ENCODE results near the gene CCND1.
"Not testable (repeated sequence)": the region's sequence is repeated elsewhere in the genome, so short reads cannot be mapped to it uniquely, and the experiment has no call there.

CCND1 gene

DNA sequence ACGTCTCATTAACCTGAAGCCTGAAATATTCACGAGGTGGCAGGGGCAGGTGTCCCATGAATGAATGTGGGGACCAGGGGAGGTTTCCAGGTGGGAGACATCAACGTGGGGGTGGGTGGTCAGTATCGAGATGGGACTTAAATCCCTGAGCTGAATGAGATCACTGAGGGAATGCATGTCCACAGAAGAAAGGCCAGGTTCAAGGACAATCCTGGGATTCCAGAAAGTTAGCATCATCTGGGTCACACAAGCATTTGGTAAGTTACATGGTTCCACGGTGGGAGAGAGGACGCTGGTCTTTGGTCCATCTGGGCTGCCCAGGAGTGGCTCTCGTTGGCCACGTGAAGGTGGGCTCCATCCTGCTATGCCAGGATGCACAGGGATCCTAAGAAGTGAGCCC is 22.7 kb upstream of the CCND1 start:
- DNase-seq (ENCODE audit: low spot score) = no peak

DNA sequence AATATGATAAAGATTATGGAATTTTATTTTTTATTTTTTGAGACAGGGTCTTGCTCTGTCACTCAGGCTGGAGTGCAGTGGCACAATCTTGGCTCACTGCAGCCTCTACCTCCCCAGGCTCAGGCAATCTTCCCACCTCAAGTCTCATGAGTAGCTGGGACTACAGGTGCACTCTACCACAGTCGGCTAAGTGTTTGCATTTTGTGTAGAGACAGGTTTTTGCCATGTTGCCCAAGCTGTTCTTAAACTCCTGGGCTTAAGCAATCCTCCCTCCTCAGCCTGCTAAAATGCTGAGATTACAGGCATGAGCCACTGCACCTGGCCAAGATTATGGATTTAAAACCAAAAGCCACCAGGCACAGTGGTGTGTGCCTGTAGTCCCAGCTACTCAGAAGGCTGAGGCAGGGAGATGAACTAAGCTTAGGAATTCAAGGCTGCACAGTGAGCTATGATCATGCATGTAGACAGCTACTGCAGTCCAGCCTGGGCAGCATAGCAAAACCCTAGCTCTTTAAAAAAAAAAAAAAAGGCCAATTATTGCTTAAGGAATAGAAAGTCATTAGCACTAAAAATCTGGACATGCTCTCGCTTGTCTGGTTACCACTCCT is 20.2 kb upstream of the CCND1 start:
- no peak for DNase-seq (ENCODE audit: low spot score)

DNA sequence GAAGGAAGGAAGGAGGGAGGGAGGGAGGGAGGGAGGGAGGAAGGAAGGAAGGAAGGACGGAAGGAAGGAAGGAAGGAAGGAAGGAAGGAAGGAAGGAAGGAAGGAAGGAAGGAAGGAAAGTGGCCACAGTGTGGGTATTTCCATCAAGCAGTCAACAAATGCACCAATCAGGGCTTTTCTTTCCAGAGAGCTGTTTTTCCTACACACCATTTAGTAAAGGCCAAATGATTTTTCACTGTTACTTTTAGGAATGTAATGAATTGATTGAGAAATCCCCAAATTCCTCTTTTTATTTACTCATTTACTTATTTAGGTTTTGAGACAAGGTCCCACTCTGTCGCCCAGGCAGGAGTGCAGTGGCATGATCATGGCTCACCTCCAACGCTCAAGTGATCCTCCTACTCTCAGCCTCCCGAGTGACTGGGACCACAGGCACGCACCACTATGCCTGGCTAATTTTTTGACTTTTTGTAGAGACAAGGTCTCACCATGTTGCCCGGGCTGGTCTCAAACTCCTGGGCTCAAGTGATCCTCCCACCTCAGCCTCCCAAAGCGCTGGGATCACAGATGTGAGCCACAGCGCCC is 18.8 kb upstream of the CCND1 start:
- DNase-seq (ENCODE audit: low spot score) = not testable (repeated sequence)

DNA sequence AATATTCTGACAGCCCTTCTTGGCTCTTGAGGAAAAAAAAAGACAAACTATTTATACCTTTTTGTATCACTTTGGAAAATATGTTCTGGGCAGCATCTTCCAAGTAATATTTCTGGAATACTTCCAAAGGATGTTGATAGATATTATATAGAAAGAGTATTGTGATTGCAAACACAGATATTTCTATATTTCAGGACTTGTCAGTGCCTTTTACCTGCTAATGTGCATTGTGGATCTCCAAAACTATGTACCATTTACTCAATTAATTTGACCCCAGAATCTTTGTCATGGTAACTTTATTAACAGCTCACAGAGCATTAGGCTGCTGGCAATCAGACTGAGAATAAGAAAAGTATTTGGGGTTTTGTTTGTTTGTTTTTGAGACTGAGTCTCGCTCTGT is 16.7 kb upstream of the CCND1 start:
- no peak for DNase-seq (ENCODE audit: low spot score)

DNA sequence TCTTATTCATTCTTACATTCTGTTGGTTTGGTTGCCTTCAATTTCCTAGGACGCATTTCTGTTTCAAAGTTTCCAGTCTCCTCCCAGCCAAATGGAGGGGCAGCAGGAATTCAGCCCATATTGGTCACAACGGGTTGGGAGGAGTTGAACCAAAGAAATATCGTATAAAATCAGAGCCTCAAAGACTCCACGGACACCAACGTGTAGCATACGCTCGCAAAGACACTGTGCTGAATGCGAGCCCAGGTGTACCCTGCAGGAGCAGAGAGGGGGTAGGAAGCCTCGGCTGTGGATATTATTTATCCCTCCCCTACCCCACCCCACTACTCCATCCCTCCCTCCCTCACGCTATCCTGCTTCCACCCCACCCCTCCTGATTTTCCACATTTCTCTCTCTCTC is 15.5 kb upstream of the CCND1 start:
- DNase-seq (ENCODE audit: low spot score) = no peak

DNA sequence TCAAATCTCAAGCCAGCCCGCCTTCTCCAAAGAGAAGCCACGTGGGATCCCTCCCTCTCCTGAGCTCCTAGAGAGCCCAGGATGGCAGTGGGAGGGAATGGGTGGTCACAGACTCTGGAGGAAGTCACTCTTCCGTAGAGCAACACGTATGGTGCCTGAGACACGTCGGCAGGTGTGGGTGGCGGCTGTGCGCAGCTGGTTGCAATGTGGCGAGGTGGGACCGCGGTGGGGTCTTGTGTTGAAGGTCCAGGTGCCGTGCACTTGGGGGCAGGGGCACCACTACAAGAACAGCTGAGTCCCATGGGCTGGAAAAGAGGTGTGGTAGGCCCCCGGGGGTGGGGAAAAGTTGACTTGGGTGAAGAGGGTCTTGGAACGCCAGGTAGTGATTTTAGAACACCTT is 13.4 kb upstream of the CCND1 start:
- DNase-seq (ENCODE audit: low spot score) = no peak

DNA sequence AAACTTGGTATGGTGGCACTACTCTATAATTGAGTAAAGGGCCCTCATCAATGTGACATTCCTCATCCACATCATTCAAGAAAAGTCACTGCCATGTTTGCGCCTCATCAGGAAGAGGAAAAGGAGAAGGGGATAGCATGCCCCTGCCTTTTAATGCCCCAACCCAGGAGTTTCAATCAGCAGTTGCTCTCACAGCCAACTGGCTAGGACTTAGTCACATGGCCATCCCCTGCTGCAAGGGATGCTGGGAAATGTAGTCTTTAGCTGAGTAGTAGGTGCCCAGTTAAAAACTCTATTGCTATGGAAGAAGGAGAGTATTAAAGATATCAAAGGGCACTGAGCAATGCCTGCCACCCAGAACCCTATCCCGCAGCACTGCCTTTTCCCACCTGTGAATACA is 10.9 kb upstream of the CCND1 start:
- peak; percentile 36 for DNase-seq (ENCODE audit: low spot score)

DNA sequence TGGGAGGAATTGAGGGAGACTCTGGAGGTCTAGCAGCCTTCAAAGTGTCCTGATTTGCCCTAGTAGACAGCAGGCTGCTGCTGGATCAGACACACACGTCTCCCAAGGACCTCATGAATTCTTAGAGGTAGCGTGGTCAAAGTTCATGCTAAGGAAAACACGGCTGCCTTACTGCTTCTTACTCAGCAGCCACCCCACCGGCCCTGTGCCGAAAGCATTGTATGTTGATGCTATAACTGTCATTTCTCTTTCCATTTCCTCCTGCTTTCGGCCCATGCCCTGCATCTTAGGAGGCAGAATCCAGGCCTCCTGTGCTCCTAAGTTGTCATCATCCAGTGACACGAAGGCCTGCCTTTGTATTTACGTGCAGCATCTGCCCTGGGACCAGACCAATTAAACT is 10.5 kb upstream of the CCND1 start:
- DNase-seq (ENCODE audit: low spot score) = no peak

DNA sequence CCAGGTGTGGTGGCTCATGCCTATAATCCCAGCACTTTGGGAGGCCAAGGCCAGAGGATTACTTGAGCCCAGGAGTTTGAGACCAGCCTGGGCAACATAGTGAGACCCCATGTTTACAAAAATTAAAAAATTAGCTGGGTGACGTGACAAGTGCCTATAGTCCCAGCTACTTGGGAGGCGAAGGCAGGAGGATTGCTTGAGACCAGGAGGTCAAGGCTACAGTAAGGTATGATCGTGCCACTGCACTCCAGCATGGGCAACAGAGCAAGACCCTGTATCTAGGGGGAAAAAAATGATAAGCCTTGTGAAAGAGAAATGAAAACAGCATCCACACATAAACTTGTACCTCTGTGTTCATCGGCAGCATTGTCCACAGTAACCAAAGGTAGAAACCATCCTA is 8.1 kb upstream of the CCND1 start:
- DNase-seq (ENCODE audit: low spot score) = no peak

DNA sequence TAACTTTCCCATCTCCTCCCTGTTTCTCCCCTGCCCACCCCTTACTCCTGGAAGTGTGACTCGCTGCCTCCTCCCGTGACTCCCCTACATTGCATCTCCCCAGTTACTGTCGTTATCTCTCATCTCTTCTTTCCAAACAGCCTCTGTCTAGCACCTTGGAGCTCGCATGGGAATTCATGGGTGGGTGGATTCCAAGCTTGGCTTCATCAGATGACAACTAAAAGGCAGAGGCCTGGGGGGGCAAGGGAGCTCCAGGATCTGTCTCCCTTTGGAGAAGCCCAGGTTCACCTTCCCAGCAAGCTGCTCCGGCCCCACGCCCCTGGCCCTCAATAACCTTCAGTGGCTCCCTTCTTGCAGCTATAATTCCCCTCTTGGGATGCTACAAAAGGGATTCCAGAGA is 6.9 kb upstream of the CCND1 start:
- no peak for DNase-seq (ENCODE audit: low spot score)

DNA sequence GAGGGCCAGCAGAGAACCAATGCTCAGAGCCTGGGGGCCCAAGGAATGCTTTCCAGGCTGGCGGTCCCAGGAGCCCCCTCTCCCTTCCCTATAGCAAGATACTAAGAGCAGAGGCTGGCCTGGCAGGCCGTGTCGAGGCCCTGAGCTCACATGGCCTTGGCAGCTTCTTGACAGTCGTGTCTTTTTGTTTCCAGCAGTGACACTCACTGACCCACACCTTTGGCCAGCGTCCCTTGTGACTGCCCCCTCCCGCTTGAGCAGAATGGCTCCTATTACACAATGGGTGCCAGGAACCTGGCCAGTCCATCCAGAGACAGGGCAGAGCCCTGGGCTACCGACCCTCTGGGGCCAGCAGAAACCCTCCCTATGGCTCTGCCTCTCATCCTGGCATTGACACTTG is 6.4 kb upstream of the CCND1 start:
- no peak for DNase-seq (ENCODE audit: low spot score)

DNA sequence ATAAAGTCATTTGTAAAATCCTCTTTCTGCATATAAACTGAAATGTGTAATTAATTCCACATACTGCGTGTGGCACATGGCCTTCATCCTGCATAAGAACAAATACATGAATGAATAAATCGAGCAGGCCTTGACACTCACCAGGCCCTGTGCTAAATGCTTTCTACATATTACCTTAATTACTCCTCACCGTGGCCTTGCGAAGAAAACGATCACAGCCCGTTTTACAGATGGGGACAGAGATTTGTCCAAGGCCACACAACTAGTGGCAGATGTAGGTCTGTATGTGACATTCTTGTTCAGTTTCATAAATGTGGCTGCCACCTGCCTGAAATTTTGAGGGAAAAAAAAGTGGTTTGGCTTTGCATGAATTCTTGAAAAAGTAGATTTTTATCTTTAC is 5.8 kb upstream of the CCND1 start:
- no peak for DNase-seq (ENCODE audit: low spot score)

DNA sequence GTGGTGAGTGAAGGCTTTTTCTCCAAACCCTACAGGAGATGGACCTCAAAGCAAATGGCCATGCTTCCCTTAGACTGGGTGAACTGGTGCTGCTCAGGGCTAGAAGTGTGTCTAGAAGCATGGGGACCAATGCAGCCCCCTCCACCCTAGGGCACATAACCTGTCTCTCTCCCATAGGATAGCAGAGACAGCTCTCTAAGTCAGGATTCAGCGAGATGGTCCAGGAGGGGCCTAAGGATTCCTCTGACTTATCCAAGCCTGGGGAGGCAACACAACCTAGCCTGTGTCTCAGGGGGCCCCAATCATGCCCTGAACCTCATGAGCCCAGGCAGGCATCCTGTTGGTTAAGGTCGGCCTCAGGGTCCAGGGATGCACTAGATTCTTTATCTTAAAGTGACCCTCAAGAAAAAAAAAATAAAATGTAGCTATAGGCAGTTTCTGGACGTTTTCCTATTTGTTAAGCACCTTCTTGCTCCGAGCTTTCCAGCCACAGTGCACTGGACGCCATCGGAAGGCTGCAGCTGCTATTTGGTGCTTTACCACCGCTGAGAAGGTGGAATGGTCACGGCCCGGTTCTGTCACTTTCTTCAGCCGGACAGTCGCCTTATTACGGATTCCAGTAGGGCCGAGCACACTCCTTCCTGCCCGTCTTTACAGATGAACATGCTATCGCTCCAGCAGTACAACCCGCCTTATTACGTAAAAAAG is 5.0 kb upstream of the CCND1 start:
- DNase-seq (ENCODE audit: low spot score) = no peak

DNA sequence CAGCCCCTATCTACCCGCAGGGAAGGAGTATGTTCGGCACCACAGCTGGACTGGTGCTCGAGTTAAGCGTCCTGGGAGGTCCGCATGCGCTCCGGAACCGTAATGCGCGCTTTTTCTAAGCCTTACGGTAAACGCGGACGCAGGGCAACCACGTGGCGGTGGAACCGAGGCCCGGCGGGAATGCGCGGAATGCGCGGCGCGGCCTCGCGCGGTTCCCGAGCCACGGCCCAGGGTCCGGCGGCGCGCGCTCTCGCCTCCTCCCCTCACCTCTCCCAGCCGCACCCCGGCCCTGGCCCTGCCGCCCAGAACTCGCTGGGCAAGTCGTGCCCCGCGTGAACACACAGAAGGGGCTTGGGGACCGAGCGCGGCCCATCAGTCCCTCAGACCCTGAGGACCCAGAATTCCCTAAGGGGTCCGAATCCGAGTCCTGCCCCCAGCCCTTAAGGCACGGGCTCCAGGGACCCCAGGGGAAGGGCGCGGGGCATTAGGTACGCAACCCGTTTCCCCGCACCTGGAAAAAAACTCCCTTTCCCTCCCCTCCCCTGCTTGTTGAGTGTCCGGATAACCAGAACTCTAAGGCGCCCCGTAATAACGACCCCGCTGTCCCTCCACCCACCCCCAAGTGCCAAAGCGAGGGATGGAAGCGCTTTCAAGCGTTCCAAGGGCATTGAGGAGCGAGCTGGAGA is 4.3 kb upstream of the CCND1 start:
- peak; percentile 62 for DNase-seq (ENCODE audit: low spot score)

DNA sequence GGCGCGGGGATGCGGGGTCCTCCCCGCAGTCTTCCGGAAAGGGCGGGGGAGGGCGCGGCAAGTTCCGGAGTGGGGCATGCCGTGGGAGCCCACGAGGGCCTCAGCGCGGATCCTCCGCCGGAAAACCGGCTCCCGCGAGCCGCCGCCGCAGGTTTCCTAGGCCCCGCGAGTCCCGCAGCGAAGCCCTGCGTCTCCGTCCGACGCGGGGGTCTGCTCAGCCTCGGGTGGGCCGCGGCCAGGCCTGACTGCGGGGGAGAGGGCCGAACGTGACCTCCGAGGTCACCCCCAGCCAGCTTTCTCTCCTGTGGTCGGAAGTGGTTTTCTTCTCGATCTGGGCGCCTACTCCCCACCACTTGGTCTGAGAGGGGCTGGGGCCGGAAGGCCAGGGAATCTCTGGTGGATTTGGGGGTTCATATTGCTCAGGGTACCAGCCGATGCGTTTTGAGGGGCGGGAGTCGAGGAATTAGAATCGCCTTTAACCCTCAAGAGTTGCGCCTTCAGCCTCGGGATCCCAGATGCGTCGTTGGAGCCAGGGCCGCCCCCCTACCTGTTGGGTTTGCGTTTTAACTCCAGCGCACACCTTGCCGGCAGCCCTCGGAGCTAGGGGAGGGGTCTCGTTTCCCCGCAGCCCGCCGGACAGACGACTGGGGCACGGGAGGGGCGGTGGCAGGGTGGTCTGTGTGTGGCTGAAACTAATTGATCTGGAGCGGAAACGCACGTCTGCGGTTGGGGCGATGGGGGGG is 3.6 kb upstream of the CCND1 start:
- DNase-seq (ENCODE audit: low spot score) = peak; percentile 10

DNA sequence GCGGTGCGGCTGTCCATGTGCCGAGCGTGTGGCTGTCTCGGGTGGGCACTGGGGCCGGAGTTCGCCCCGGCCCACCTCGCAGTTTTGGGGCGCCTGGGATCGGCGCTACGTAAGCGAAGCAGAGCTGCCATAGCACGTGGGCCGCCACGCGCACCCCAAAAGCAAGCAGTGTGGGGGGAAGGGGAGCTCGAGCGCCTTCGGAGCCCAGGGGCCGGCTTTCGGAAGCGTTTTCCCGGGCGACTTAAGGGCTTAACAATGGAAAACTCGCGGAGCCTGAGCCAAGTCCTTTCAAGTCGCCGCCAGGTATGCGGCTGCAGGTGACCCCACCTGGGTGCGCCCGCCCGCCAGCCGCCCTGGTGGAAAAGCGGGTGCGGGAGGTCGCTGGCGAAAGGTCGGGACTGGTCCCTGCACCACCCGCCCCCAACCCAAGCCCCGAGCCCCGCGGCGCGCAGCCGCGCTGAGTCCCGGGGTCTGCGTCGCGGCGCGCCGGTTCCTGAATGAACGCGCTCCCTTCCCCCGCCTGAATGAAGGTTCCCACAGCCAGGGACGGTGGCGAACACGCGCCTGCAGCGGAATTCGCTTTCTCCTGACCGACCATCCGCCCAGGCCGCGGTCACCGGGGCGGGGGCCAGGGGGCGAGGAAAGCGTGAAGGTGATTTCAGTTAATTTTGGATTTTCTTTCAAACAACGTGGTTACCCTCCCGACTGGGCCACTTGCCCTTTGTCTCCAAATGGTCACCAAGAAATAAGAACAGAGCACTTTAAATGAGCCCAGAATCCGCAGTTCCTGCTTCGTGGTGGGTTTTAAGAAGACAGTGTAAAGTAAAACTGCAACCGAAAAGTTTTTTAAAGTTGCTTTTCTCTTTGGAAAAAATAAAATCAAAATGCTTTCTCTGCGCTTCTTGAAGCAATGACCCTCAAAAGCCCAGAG is 2.8 kb upstream of the CCND1 start:
- peak; percentile 44 for DNase-seq (ENCODE audit: low spot score)

DNA sequence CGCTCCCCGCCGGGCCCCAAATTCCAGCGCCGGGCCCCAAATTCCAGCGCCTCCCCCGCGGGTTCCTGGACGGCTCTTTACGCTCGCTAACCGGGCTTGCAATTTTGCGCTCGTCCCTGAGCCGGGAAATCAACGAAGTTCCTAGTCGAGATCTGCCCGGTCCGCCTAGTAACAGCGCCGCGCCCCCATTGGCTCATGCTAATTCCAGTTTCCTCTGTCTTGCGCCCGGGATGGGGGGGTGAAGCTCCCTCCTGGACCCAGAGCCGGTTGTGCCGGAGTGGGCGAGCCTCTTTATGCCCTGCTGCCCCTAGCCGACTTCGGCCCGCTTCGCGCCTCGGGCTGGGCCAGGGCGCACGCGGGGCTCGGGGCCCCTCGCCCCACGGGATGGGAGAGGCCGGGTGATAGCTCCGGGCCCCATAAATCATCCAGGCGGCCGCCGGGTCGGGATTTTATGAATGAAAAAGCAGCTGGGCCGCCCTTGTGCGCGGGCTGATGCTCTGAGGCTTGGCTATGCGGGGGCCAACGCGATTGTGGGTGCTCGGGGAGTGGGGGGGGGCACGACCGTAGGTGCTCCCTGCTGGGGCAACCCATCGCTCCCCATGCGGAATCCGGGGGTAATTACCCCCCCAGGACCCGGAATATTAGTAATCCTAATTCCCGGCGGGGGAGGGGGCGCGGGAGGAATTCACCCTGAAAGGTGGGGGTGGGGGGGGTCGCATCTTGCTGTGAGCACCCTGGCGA is 1.8 kb upstream of the CCND1 start:
- peak; percentile 95 for DNase-seq (ENCODE audit: low spot score)

DNA sequence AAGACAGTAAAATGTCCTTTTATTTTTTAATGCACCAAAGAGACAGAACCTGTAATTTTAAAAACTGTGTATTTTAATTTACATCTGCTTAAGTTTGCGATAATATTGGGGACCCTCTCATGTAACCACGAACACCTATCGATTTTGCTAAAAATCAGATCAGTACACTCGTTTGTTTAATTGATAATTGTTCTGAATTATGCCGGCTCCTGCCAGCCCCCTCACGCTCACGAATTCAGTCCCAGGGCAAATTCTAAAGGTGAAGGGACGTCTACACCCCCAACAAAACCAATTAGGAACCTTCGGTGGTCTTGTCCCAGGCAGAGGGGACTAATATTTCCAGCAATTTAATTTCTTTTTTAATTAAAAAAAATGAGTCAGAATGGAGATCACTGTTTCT is 1.1 kb upstream of the CCND1 start:
- DNase-seq (ENCODE audit: low spot score) = no peak

DNA sequence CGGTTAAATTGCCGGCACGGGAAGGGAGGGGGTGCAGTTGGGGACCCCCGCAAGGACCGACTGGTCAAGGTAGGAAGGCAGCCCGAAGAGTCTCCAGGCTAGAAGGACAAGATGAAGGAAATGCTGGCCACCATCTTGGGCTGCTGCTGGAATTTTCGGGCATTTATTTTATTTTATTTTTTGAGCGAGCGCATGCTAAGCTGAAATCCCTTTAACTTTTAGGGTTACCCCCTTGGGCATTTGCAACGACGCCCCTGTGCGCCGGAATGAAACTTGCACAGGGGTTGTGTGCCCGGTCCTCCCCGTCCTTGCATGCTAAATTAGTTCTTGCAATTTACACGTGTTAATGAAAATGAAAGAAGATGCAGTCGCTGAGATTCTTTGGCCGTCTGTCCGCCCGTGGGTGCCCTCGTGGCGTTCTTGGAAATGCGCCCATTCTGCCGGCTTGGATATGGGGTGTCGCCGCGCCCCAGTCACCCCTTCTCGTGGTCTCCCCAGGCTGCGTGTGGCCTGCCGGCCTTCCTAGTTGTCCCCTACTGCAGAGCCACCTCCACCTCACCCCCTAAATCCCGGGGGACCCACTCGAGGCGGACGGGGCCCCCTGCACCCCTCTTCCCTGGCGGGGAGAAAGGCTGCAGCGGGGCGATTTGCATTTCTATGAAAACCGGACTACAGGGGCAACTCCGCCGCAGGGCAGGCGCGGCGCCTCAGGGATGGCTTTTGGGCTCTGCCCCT is 529 bp upstream of the CCND1 start:
- peak; percentile 44 for DNase-seq (ENCODE audit: low spot score)
